Neural crest cell (in vitro differentiated cells): ENCODE data around the gene KRTAP5-2. TPM values are rescaled to one million over a fixed set of nuclear protein-coding genes. Genes with fewer than 3 reads are reported as not detected.
"Not testable (repeated sequence)": the region's sequence is repeated elsewhere in the genome, so short reads cannot be mapped to it uniquely, and the experiment has no call there.

Source experiments
- DNase-seq: peaks from one replicate; pipeline ENCODE4 v3.0.0; 2021; ENCODE audit warnings: low read depth, mixed read lengths, low spot score
- H3K27ac Mint-ChIP-seq: one replicate; pipeline ENCODE4 v1.8.0; 2021; ENCODE audit warnings: mild to moderate bottlenecking, mixed read lengths; ENCODE audit not compliant: unreplicated experiment
- H3K27me3 Mint-ChIP-seq: 2 replicates; pipeline ENCODE4 v1.8.0; 2021; ENCODE audit warnings: low read depth, mild to moderate bottlenecking, mixed read lengths
- H3K36me3 Mint-ChIP-seq: 2 replicates; pipeline ENCODE4 v1.8.0; 2021; ENCODE audit warnings: low read depth, mild to moderate bottlenecking, mixed read lengths
- H3K4me1 Mint-ChIP-seq: 2 replicates; pipeline ENCODE4 v1.8.0; 2021; ENCODE audit warnings: mixed read lengths
- H3K4me3 Mint-ChIP-seq: one replicate; pipeline ENCODE4 v1.8.0; 2021; ENCODE audit warnings: mild to moderate bottlenecking, mixed read lengths
- H3K9me3 Mint-ChIP-seq: 2 replicates; pipeline ENCODE4 v1.8.0; 2021; ENCODE audit warnings: mixed read lengths
- total RNA-seq: library from RNA; stranded (reverse); gene quantifications from 2 replicates; pipeline ENCODE4 v1.2.1, GENCODE V29; 2021
- TF ChIP-seq, protein P1 (sequence below): fragments of 200-600 bp; sonication (generic); conservative IDR thresholded peaks from 2 replicates; pipeline ENCODE4 v1.5.0; 2021; ENCODE audit warnings: antibody characterized with exemption, mild to moderate bottlenecking

KRTAP5-2 gene
- total RNA-seq, 1 donor from 2014 or later, result not detected

DNA sequence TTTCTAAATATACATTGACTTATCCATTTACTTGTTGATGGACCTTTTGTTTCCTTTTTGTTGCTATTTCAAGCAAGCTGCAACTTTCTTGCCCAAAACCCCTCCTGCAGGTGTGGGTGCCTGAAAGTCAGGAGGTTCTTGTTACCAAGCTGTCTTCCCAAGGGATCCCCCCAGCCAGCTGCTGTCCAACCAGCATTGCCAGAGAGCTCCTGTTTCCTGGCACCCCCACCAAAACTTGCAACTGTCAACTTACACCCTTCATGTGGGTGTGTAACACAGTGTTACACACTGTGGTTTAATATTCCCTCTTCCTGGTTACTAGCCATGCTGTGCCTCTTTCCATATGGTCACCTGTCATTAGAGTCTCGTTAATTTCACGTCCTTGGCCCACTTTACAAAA, 11.4 kb downstream of the KRTAP5-2 start:
- Mint-ChIP-seq H3K36me3 (no peaks in the 10 kb centered on the region), H3K4me3 (no peak overlapping the region), H3K27me3 (peaks cover 36% of the 10 kb centered on the region), H3K9me3 (peaks cover 4% of the 10 kb centered on the region), H3K27ac (no peak overlapping the region), H3K4me1 (no peaks in the 10 kb centered on the region)
- DNase-seq, result no peak
- TF ChIP-seq, protein P1, sequence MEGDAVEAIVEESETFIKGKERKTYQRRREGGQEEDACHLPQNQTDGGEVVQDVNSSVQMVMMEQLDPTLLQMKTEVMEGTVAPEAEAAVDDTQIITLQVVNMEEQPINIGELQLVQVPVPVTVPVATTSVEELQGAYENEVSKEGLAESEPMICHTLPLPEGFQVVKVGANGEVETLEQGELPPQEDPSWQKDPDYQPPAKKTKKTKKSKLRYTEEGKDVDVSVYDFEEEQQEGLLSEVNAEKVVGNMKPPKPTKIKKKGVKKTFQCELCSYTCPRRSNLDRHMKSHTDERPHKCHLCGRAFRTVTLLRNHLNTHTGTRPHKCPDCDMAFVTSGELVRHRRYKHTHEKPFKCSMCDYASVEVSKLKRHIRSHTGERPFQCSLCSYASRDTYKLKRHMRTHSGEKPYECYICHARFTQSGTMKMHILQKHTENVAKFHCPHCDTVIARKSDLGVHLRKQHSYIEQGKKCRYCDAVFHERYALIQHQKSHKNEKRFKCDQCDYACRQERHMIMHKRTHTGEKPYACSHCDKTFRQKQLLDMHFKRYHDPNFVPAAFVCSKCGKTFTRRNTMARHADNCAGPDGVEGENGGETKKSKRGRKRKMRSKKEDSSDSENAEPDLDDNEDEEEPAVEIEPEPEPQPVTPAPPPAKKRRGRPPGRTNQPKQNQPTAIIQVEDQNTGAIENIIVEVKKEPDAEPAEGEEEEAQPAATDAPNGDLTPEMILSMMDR, result no peak

DNA sequence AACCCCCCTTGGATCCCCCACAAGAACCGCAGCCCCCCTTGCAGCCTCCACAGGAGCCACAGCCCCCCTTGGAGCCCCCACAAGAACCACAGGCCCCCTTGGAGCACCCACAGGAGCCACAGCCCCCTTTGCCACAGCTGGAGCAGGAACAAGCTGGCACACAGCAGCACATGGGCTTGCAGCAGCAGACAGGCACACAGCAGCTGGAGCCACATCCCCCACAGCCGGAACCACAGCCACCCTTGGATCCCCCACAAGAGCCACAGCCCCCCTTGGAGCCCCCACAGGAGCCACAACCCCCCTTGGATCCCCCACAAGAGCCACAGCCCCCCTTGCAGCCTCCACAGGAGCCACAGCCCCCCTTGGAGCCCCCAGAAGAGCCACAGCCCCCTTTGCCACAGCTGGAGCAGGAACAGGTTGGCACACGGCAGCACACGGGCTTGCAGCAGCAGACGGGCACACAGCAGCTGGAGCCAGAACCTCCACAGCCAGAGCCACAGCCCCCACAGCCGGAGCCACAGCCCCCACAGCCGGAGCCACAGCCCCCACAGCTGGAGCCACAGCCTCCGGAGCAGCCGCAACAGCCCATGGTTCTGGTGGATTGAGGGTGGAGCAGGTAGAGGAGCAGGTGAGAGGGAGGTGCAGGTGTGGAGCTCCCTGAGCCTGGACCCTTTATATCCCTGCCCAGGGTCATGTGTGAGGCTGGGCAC, 13.3 kb downstream of the KRTAP5-2 start, which contains the start of gene KRTAP5-1:
Gene KRTAP5-1, minus strand, starts transcription at position 623 of the 710 bp plus-strand sequence. Its CDS starts 34 bp downstream, at position 589.
- H3K4me3 Mint-ChIP-seq, H3K9me3 Mint-ChIP-seq, H3K27ac Mint-ChIP-seq, H3K36me3 Mint-ChIP-seq, H3K4me1 Mint-ChIP-seq, DNase-seq: not testable (repeated sequence)
- peaks cover 27% of the 10 kb centered on the region for H3K27me3 Mint-ChIP-seq

DNA sequence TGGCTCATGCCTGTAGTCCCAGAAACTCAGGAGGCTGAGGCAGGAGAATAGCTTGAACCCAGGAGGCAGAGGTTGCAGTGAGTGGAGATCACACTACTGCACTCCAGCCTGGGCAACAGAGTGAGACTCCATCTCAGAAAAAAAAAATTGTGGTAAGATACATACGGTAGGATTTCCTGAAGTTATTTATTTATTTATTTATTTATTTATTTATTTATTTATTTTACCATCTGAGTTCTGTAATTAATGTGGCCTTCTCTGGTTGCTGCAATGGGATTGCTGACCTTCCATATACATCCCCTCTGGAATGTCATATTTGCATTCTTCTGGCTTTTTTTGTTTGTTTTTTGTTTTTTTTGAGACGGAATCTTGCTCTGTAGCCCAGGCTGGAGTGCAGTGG, 15.2 kb downstream of the KRTAP5-2 start:
- not testable (repeated sequence) for DNase-seq, H3K9me3 Mint-ChIP-seq, H3K36me3 Mint-ChIP-seq, H3K4me1 Mint-ChIP-seq, H3K27ac Mint-ChIP-seq, H3K4me3 Mint-ChIP-seq
- peaks cover 31% of the 10 kb centered on the region for H3K27me3 Mint-ChIP-seq

DNA sequence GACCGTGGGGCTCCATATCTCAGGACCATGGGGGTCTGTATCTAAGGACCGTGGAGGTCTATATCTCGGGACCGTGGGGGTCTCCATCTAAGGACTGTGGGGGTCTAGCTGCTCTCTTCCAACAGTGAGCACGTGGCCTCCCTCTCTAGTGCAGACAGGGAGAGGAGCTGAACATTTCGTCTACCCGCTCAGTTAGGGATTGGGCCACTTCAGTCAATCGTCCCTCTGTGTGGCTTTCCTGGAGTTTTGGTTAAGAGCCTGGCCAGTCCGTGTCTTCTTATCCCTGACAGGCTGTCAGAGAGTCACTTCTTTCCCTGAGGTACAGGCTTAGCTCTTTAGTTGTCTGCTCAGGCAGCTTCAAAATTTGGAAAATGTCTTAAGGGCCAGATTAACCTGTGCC, 16.1 kb downstream of the KRTAP5-2 start:
- TF ChIP-seq, protein P1, result no peak
- Mint-ChIP-seq H3K27me3 (peaks cover 28% of the 10 kb centered on the region), H3K4me3 (no peak overlapping the region), H3K27ac (no peak overlapping the region), H3K4me1 (no peaks in the 10 kb centered on the region), H3K9me3 (peaks cover 10% of the 10 kb centered on the region), H3K36me3 (no peaks in the 10 kb centered on the region)
- no peak for DNase-seq

DNA sequence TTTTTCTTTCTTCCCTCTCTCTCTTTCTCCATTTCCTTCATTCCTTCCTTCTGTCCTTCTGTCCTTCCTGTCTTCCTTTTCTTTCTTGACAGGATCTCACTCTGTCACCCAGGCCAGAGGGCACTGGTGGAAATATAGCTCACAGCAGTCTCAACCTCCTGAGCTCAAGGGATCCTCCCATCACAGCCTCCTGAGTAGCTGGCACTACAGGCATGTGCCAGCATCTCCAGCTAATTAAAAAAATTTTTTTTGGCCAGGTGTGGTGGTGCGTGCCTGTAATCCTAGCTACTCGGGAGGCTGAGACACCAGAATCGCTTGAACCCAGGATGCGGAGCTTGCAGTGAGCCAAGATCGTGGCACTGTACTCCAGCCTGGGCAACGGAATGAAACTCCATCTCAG, 21.3 kb downstream of the KRTAP5-2 start:
- H3K36me3 Mint-ChIP-seq, result no peaks in the 10 kb centered on the region
- no peak overlapping the region for H3K4me3 Mint-ChIP-seq
- H3K27ac Mint-ChIP-seq, result no peak overlapping the region
- TF ChIP-seq, protein P1, result no peak
- H3K4me1 Mint-ChIP-seq, result no peaks in the 10 kb centered on the region
- no peak for DNase-seq
- H3K27me3 Mint-ChIP-seq, result peaks cover 48% of the 10 kb centered on the region
- H3K9me3 Mint-ChIP-seq, result peaks cover 7% of the 10 kb centered on the region

DNA sequence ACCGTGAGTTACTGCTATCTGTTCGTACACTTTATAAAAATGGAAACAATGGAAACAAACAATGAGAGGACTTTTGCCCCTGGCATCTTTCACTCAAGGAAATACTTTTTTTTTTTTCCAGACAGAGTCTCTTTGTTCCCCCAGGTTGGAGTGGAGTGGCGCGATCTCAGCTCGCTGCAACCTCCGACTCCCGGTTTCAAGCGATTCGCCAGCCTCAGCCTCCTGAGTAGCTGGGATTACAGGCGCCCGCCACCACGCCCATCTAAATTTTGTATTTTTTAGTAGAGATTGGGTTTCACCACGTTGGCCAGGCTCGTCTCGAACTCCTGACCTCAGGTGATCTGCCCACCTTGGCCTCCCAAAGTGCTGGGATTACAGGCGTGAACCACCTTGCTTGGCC, 22.3 kb downstream of the KRTAP5-2 start:
- not testable (repeated sequence) for H3K4me1 Mint-ChIP-seq, H3K9me3 Mint-ChIP-seq, DNase-seq, H3K36me3 Mint-ChIP-seq, H3K27ac Mint-ChIP-seq
- Mint-ChIP-seq H3K27me3 (peaks cover 50% of the 10 kb centered on the region), H3K4me3 (peak overlapping the region; percentile 65)

DNA sequence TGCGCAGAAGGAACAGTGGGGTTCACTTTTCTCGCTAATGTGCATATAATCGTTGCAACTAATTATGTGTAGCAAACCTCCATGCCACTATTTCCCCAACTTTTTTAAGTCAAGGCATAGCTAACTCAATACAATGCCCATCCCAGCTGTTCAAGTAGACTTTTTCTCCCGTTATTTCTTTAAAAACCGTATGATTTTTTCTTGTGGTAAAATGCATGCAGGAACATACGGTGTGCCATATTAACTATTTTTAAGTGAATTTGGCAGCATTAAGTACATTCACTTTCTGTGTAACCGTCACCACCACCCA, 23.2 kb downstream of the KRTAP5-2 start:
- no peak for DNase-seq
- H3K27ac Mint-ChIP-seq, result no peak overlapping the region
- peak overlapping the region; percentile 65 for H3K4me3 Mint-ChIP-seq
- H3K9me3 Mint-ChIP-seq, result peaks cover 3% of the 10 kb centered on the region
- H3K36me3 Mint-ChIP-seq, result no peaks in the 10 kb centered on the region
- H3K4me1 Mint-ChIP-seq, result no peaks in the 10 kb centered on the region
- TF ChIP-seq, protein P1, result no peak
- H3K27me3 Mint-ChIP-seq, result peaks cover 58% of the 10 kb centered on the region
